GM21825 (cell line): ENCODE results near the gene RNF20.
"Not testable (repeated sequence)": the region's sequence is repeated elsewhere in the genome, so short reads cannot be mapped to it uniquely, and the experiment has no call there.

Experiments
- ATAC-seq: cut with Tn5 transposase; IDR thresholded peaks from one replicate; pipeline ENCODE4 v1.9.1; 2021; ENCODE audit warnings: mild to moderate bottlenecking, moderate library complexity; ENCODE audit not compliant: unreplicated experiment

The RNF20 gene

GRCh38 chr9:101533334-101534204, at the start of gene RNF20:
Gene RNF20, plus strand, starts transcription at chr9:101533853. Its CDS starts 1,571 bp downstream, at chr9:101535424.
- ATAC-seq: peak; percentile 98

GRCh38 chr9:101484046-101484445, 49.6 kb upstream of the RNF20 start:
- ATAC-seq: no peak

- ATAC-seq: no peak
Observed at GRCh38 chr9:101485924-101486692, 47.5 kb upstream of the RNF20 start.

GRCh38 chr9:101486693-101487442, 46.8 kb upstream of the RNF20 start:
- no peak for ATAC-seq

- no peak for ATAC-seq
Observed at GRCh38 chr9:101487443-101487840, 46.2 kb upstream of the RNF20 start.

- no peak for ATAC-seq
Observed at GRCh38 chr9:101495810-101496209, 37.8 kb upstream of the RNF20 start.

GRCh38 chr9:101498323-101498722, 35.3 kb upstream of the RNF20 start:
- ATAC-seq: no peak

GRCh38 chr9:101504188-101504587, 29.5 kb upstream of the RNF20 start:
- ATAC-seq: no peak

GRCh38 chr9:101508211-101508610, 25.4 kb upstream of the RNF20 start:
- ATAC-seq: no peak

GRCh38 chr9:101509572-101509971, 24.1 kb upstream of the RNF20 start:
- ATAC-seq: no peak

GRCh38 chr9:101510459-101510858, 23.2 kb upstream of the RNF20 start:
- ATAC-seq: no peak

- ATAC-seq: no peak
Observed at GRCh38 chr9:101511009-101511408, 22.6 kb upstream of the RNF20 start.

- no peak for ATAC-seq
Observed at GRCh38 chr9:101512116-101512515, 21.5 kb upstream of the RNF20 start.

- ATAC-seq: no peak
Observed at GRCh38 chr9:101513351-101513750, 20.3 kb upstream of the RNF20 start.

- ATAC-seq: no peak
Observed at GRCh38 chr9:101514071-101514470, 19.6 kb upstream of the RNF20 start.

GRCh38 chr9:101516655-101517054, 17.0 kb upstream of the RNF20 start:
- ATAC-seq: no peak

- not testable (repeated sequence) for ATAC-seq
Observed at GRCh38 chr9:101518489-101518888, 15.2 kb upstream of the RNF20 start.

- no peak for ATAC-seq
Observed at GRCh38 chr9:101524371-101524770, 9.3 kb upstream of the RNF20 start.

GRCh38 chr9:101527066-101527465, 6.6 kb upstream of the RNF20 start:
- no peak for ATAC-seq

GRCh38 chr9:101528015-101528414, 5.6 kb upstream of the RNF20 start:
- no peak for ATAC-seq

GRCh38 chr9:101530076-101530711, 3.5 kb upstream of the RNF20 start:
- peak; percentile 40 for ATAC-seq
